Measurements from ENCODE around the gene DHRS7B.
"Not testable (repeated sequence)": the region's sequence is repeated elsewhere in the genome, so short reads cannot be mapped to it uniquely, and the experiment has no call there.

The DHRS7B gene

GRCh38 chr17:21126645-21127508 lies at the start of gene DHRS7B:
Gene DHRS7B (plus strand): TSS chr17:21126964. CDS start chr17:21126972, 8 bp downstream.
- DNase-seq = peak; percentile 97

- DNase-seq = no peak
Observed at GRCh38 chr17:21077281-21077680, 49.5 kb upstream of the DHRS7B start.

GRCh38 chr17:21078016-21078780 lies 48.6 kb upstream of the DHRS7B start:
- no peak for DNase-seq

- no peak for DNase-seq
Observed at GRCh38 chr17:21079196-21079595, 47.6 kb upstream of the DHRS7B start.

- DNase-seq = peak; percentile 6
Observed at GRCh38 chr17:21082001-21082436, 44.7 kb upstream of the DHRS7B start.

GRCh38 chr17:21085280-21085679 lies 41.5 kb upstream of the DHRS7B start:
- DNase-seq = not testable (repeated sequence)

GRCh38 chr17:21085707-21086106 lies 41.1 kb upstream of the DHRS7B start:
- no peak for DNase-seq

GRCh38 chr17:21089145-21089544 lies 37.6 kb upstream of the DHRS7B start:
- no peak for DNase-seq

- DNase-seq = no peak
Observed at GRCh38 chr17:21089933-21090901, 36.5 kb upstream of the DHRS7B start.

GRCh38 chr17:21090902-21091618 lies 35.7 kb upstream of the DHRS7B start:
- no peak for DNase-seq

GRCh38 chr17:21094298-21094704 lies 32.5 kb upstream of the DHRS7B start:
- DNase-seq = no peak

- DNase-seq = no peak
Observed at GRCh38 chr17:21095735-21096134, 31.0 kb upstream of the DHRS7B start.

GRCh38 chr17:21096874-21097273 lies 29.9 kb upstream of the DHRS7B start:
- DNase-seq = no peak

- DNase-seq = peak; percentile 95
Observed at GRCh38 chr17:21098934-21099689, 27.7 kb upstream of the DHRS7B start.

GRCh38 chr17:21100636-21101035 lies 26.1 kb upstream of the DHRS7B start:
- no peak for DNase-seq

GRCh38 chr17:21104608-21105007 lies 22.2 kb upstream of the DHRS7B start:
- no peak for DNase-seq

- no peak for DNase-seq
Observed at GRCh38 chr17:21105064-21105894, 21.5 kb upstream of the DHRS7B start.

GRCh38 chr17:21106316-21106715 lies 20.4 kb upstream of the DHRS7B start:
- no peak for DNase-seq

- DNase-seq = not testable (repeated sequence)
Observed at GRCh38 chr17:21107067-21107650, 19.6 kb upstream of the DHRS7B start.

GRCh38 chr17:21108651-21109050 lies 18.1 kb upstream of the DHRS7B start:
- DNase-seq = no peak
